ENCODE data around the gene ANAPC1. TPM values are rescaled to one million over a fixed set of nuclear protein-coding genes. Genes with fewer than 3 reads are reported as not detected.
"Not testable (repeated sequence)": the region's sequence is repeated elsewhere in the genome, so short reads cannot be mapped to it uniquely, and the experiment has no call there.

The ANAPC1 gene
- total RNA-seq (2014; rRNA removed; shearing (Covaris generic)), result 102 and 107 TPM in 2 replicates

- no peaks in the 10 kb centered on the region for H3K27me3 ChIP-seq
- H3K4me1 ChIP-seq, result peaks cover 5% of the 10 kb centered on the region; the same call in 1 of the 2 replicates
- peak; percentile 90 to 93 for DNase-seq
- peak within 1 kb of the TSS; percentile 86 for H3K27ac ChIP-seq
- H3K36me3 ChIP-seq, result no peaks in the 10 kb centered on the region; the same call in 1 of the 2 replicates
- H3K9me3 ChIP-seq (replicated peaks), result peaks cover 6% of the 10 kb centered on the region; the same call in 1 of the 2 replicates
- H3K4me3 ChIP-seq, result peak within 1 kb of the TSS; percentile 97
These were observed at the start of gene ANAPC1 for GRCh38 chr2:111883661-111884591. TSS of gene ANAPC1 (minus strand) at chr2:111884193. CDS start at chr2:111880825, 3,368 bp downstream.

GRCh38 chr2:111932841-111933291 lies 48.9 kb upstream of the ANAPC1 start:
- Histone ChIP-seq H3K36me3 (peaks cover 6% of the 10 kb centered on the region; the same call in 1 of the 2 replicates), H3K4me1 (peaks cover 14% of the 10 kb centered on the region), H3K27ac (no peak overlapping the region), H3K27me3 (no peaks in the 10 kb centered on the region), H3K4me3 (no peak overlapping the region), H3K9me3 (replicated peaks) (peaks cover 14% of the 10 kb centered on the region)
- DNase-seq, result no peak

- H3K36me3 ChIP-seq, result peaks cover 6% of the 10 kb centered on the region; the same call in 1 of the 2 replicates
- H3K4me1 ChIP-seq, result peaks cover 18% of the 10 kb centered on the region
- no peaks in the 10 kb centered on the region for H3K27me3 ChIP-seq
- H3K27ac ChIP-seq, result 0 out of 2 replicates have a peak overlapping the region, but pooled peaks have one; percentile 25
- no peak overlapping the region for H3K4me3 ChIP-seq
- H3K9me3 ChIP-seq (replicated peaks), result peaks cover 14% of the 10 kb centered on the region
- peak in 1 of 2 experiments; percentile 60 for DNase-seq
These were observed 46.9 kb upstream of the ANAPC1 start for GRCh38 chr2:111930875-111931274.

- Histone ChIP-seq H3K27ac (0 out of 2 replicates have a peak overlapping the region, but pooled peaks have one; percentile 25), H3K36me3 (peaks cover 6% of the 10 kb centered on the region; the same call in 1 of the 2 replicates), H3K27me3 (no peaks in the 10 kb centered on the region), H3K9me3 (replicated peaks) (peaks cover 14% of the 10 kb centered on the region), H3K4me1 (peaks cover 18% of the 10 kb centered on the region), H3K4me3 (no peak overlapping the region)
- no peak for DNase-seq
These were observed 46.4 kb upstream of the ANAPC1 start for GRCh38 chr2:111930409-111930808.

GRCh38 chr2:111927723-111928122 lies 43.7 kb upstream of the ANAPC1 start:
- Histone ChIP-seq H3K27me3 (no peaks in the 10 kb centered on the region), H3K27ac (no peak overlapping the region), H3K4me1 (peaks cover 18% of the 10 kb centered on the region), H3K36me3 (peaks cover 2% of the 10 kb centered on the region; the same call in 1 of the 2 replicates), H3K9me3 (replicated peaks) (0 out of 2 replicates have a peak, but pooled peaks cover 5% of the 10 kb centered on the region), H3K4me3 (no peak overlapping the region)
- no peak for DNase-seq

GRCh38 chr2:111924617-111925107 lies 40.7 kb upstream of the ANAPC1 start:
- H3K27me3 ChIP-seq, result no peaks in the 10 kb centered on the region
- H3K27ac ChIP-seq, result no peak overlapping the region
- H3K36me3 ChIP-seq, result no peaks in the 10 kb centered on the region
- H3K4me3 ChIP-seq, result no peak overlapping the region
- DNase-seq, result no peak
- H3K4me1 ChIP-seq, result peaks cover 8% of the 10 kb centered on the region; the same call in 1 of the 2 replicates
- no peaks in the 10 kb centered on the region for H3K9me3 ChIP-seq (replicated peaks)

GRCh38 chr2:111923276-111923804 lies 39.3 kb upstream of the ANAPC1 start:
- Histone ChIP-seq H3K27ac (no peak overlapping the region), H3K4me1 (peaks cover 12% of the 10 kb centered on the region), H3K27me3 (no peaks in the 10 kb centered on the region), H3K4me3 (no peak overlapping the region), H3K36me3 (no peaks in the 10 kb centered on the region), H3K9me3 (replicated peaks) (no peaks in the 10 kb centered on the region)
- DNase-seq, result peak; percentile 64 to 79

- no peak overlapping the region for H3K4me3 ChIP-seq
- no peaks in the 10 kb centered on the region for H3K36me3 ChIP-seq
- no peak for DNase-seq
- no peaks in the 10 kb centered on the region for H3K9me3 ChIP-seq (replicated peaks)
- H3K27me3 ChIP-seq, result no peaks in the 10 kb centered on the region
- peaks cover 5% of the 10 kb centered on the region for H3K4me1 ChIP-seq
- no peak overlapping the region for H3K27ac ChIP-seq
These were observed 36.0 kb upstream of the ANAPC1 start for GRCh38 chr2:111919794-111920608.

- Histone ChIP-seq H3K36me3 (no peaks in the 10 kb centered on the region), H3K4me3 (no peak overlapping the region), H3K9me3 (replicated peaks) (no peaks in the 10 kb centered on the region), H3K27me3 (no peaks in the 10 kb centered on the region), H3K4me1 (peaks cover 5% of the 10 kb centered on the region), H3K27ac (no peak overlapping the region)
- no peak for DNase-seq
These were observed 35.4 kb upstream of the ANAPC1 start for GRCh38 chr2:111919365-111919764.

- Histone ChIP-seq H3K9me3 (replicated peaks) (no peaks in the 10 kb centered on the region), H3K27me3 (no peaks in the 10 kb centered on the region), H3K36me3 (no peaks in the 10 kb centered on the region), H3K4me1 (peaks cover 5% of the 10 kb centered on the region), H3K4me3 (no peak overlapping the region), H3K27ac (no peak overlapping the region)
- DNase-seq, result peak in 1 of 2 experiments; percentile 41
These were observed 34.4 kb upstream of the ANAPC1 start for GRCh38 chr2:111918383-111918806.

GRCh38 chr2:111917106-111917505 lies 33.1 kb upstream of the ANAPC1 start:
- no peak for DNase-seq
- Histone ChIP-seq H3K4me1 (peaks cover 5% of the 10 kb centered on the region), H3K27ac (no peak overlapping the region)

GRCh38 chr2:111912547-111912946 lies 28.6 kb upstream of the ANAPC1 start:
- Histone ChIP-seq H3K4me3 (no peak overlapping the region), H3K4me1 (no peaks in the 10 kb centered on the region), H3K9me3 (replicated peaks) (no peaks in the 10 kb centered on the region), H3K27me3 (no peaks in the 10 kb centered on the region), H3K36me3 (no peaks in the 10 kb centered on the region), H3K27ac (no peak overlapping the region)
- DNase-seq, result no peak

More at GRCh38 chr2:111917106-111917505, 33.1 kb upstream of the ANAPC1 start:
- H3K9me3 ChIP-seq (replicated peaks), result no peaks in the 10 kb centered on the region
- H3K36me3 ChIP-seq, result no peaks in the 10 kb centered on the region
- H3K4me3 ChIP-seq, result no peak overlapping the region
- H3K27me3 ChIP-seq, result no peaks in the 10 kb centered on the region

GRCh38 chr2:111911295-111911977 lies 27.4 kb upstream of the ANAPC1 start:
- not testable (repeated sequence) for DNase-seq; H3K27me3 ChIP-seq; H3K27ac ChIP-seq; H3K9me3 ChIP-seq (replicated peaks); H3K4me1 ChIP-seq; H3K4me3 ChIP-seq; H3K36me3 ChIP-seq
